Small intestine (tissue), 7 donors: ENCODE measurements around the gene LARP7. TPM values are rescaled to one million over a fixed set of nuclear protein-coding genes. Genes with fewer than 3 reads are reported as not detected.

Experiments used
- DNase-seq, 2 donors: peaks; one replicate each; pipeline versions ENCODE4 v3.0.0 to v3.0.0-alpha.2; 2013
- FAIRE-seq: peaks from 2 replicates; lab custom pipeline; 2012; peaks lifted over from hg19 to GRCh38; lab: Jason Lieb, UNC
- H3K27ac ChIP-seq, 3 donors: one replicate each; pipeline ENCODE4 v1.5.1; 2013; ENCODE audit warnings: low read length in 2 of 3, mild to moderate bottlenecking in 2 of 3, control low read depth in 1 of 3, inconsistent platforms in 1 of 3, low read depth in 1 of 3, moderate library complexity in 1 of 3
- H3K27me3 ChIP-seq, 3 donors: one replicate each; pipeline ENCODE4 v1.6.1; 2013; ENCODE audit warnings: low read length in 3 of 3, inconsistent platforms in 1 of 3; ENCODE audit not compliant: control insufficient read depth in 3 of 3, insufficient read depth in 3 of 3
- H3K36me3 ChIP-seq, 3 donors: one replicate each; pipeline ENCODE4 v1.6.1; 2013; ENCODE audit warnings: low read length in 3 of 3, inconsistent platforms in 1 of 3, low read depth in 1 of 3, mild to moderate bottlenecking in 1 of 3, moderate library complexity in 1 of 3; ENCODE audit not compliant: control insufficient read depth in 3 of 3, insufficient read depth in 2 of 3
- H3K4me1 ChIP-seq, 3 donors: one replicate each; pipeline ENCODE4 v1.6.1; 2013; ENCODE audit warnings: low read length in 2 of 3, inconsistent platforms in 1 of 3, low read depth in 1 of 3, mild to moderate bottlenecking in 1 of 3, moderate library complexity in 1 of 3; ENCODE audit not compliant: control insufficient read depth in 3 of 3, insufficient read depth in 2 of 3
- H3K4me3 ChIP-seq, 3 donors: one replicate each; pipeline ENCODE4 v1.5.1; 2013; ENCODE audit warnings: low read length in 3 of 3, control low read depth in 1 of 3, inconsistent platforms in 1 of 3, low read depth in 1 of 3, mild to moderate bottlenecking in 1 of 3, moderate library complexity in 1 of 3
- H3K9me3 ChIP-seq, 2 donors: one replicate each; pipeline ENCODE4 v1.6.1; 2013; ENCODE audit warnings: low read depth in 1 of 2, low read length in 1 of 2; ENCODE audit not compliant: control insufficient read depth in 2 of 2, insufficient read depth in 1 of 2
- WGBS, 3 donors: extraction: QIAGEN DNeasy Blood & Tissue Kit; methylation state at CpG; one replicate each; pipeline ENCODE4 v1.1.7; 2013; 5-methylcytosine and 5-hydroxymethylcytosine counted together
- polyA plus RNA-seq, 4 donors: library from polyadenylated mRNA; stranded (reverse) in 3 of 4; unstranded in 1 of 4; fragments of 200-250 nt in 3 of 4; fragments of 120-200 nt in 1 of 4; gene quantifications; one replicate each; pipeline versions ENCODE4 v1.2.1 to v1.2.3, GENCODE V29; 2013
- donor health status: healthy with polysubstance abuse.
- donor health status: control.
- donor health status: control.
- donor health status: Bipolar disorder and iron deficiency.
- donor health status: healthy.

Gene LARP7
- polyA plus RNA-seq, 4 donors: 38.7 to 68.1 (median 62.2) TPM

DNA sequence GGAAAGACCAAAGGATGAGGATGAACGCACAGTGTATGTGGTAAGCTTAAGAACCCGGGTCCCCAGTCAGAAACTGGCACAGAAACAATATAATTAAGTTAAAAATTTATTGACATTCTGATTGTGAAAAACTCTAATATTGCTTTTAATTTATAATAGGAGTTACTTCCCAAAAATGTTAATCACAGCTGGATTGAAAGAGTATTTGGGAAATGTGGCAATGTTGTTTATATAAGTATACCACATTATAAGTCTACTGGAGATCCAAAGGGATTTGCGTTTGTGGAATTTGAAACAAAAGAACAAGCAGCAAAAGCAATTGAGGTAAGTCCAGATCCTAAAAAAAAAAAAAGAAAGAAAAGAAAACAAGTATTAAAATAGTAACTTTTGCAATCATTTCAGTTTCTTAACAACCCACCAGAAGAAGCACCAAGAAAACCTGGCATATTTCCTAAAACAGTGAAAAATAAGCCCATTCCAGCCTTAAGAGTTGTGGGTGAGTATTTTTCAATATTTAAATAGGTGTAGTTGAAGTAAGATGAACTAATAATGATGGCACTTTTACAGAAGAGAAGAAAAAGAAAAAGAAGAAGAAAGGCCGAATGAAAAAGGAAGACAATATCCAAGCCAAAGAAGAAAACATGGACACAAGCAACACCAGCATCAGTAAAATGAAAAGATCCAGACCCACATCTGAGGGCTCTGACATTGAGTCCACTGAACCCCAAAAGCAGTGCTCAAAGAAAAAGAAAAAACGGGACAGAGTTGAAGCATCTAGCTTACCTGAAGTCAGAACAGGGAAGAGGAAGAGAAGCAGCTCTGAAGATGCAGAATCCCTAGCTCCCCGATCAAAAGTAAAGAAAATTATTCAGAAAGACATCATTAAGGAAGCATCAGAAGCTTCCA, 9.9 kb downstream of the LARP7 start:
- H3K36me3 ChIP-seq: peaks cover 2 to 20% (median 10%) of the 10 kb centered on the region in 3 donors
- FAIRE-seq (peak; percentile 68), DNase-seq (no peak)
- no peaks in the 10 kb centered on the region for H3K9me3 ChIP-seq
- H3K4me1 ChIP-seq: no peaks in the 10 kb centered on the region
- no peaks in the 10 kb centered on the region for H3K27me3 ChIP-seq
- H3K27ac ChIP-seq: no peak overlapping the region
- no peak overlapping the region for H3K4me3 ChIP-seq
- WGBS, 3 donors: 75 to 86% (median 85%) methylated on average over 6 of the region's 6 CpGs

DNA sequence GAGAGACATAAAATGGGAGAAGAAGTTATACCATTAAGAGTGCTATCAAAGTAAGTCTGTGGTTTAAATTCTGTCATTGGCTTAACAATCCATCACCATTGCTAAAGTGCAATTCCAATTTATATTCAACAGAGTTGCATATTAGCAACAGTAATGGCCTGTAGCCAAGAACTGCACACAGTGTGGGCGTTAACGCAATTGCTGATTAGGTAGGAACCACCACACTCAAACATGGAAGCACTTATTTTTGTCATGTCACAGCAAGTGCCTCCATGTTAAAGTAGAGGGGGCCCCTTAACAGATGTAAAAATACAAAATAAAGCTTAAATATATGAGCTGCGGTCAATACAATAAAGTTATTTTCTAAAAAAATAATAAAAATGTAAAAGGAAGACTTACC, 10.8 kb downstream of the LARP7 start:
- H3K4me1 ChIP-seq: no peaks in the 10 kb centered on the region
- 60 to 89% (median 60%) methylated on average over 3 of the region's 3 CpGs for WGBS, 3 donors
- FAIRE-seq (no peak), DNase-seq (no peak)
- H3K9me3 ChIP-seq: no peaks in the 10 kb centered on the region
- no peaks in the 10 kb centered on the region for H3K27me3 ChIP-seq
- H3K36me3 ChIP-seq: peaks cover 2 to 15% (median 10%) of the 10 kb centered on the region in 3 donors
- no peak overlapping the region for H3K27ac ChIP-seq
- no peak overlapping the region for H3K4me3 ChIP-seq

DNA sequence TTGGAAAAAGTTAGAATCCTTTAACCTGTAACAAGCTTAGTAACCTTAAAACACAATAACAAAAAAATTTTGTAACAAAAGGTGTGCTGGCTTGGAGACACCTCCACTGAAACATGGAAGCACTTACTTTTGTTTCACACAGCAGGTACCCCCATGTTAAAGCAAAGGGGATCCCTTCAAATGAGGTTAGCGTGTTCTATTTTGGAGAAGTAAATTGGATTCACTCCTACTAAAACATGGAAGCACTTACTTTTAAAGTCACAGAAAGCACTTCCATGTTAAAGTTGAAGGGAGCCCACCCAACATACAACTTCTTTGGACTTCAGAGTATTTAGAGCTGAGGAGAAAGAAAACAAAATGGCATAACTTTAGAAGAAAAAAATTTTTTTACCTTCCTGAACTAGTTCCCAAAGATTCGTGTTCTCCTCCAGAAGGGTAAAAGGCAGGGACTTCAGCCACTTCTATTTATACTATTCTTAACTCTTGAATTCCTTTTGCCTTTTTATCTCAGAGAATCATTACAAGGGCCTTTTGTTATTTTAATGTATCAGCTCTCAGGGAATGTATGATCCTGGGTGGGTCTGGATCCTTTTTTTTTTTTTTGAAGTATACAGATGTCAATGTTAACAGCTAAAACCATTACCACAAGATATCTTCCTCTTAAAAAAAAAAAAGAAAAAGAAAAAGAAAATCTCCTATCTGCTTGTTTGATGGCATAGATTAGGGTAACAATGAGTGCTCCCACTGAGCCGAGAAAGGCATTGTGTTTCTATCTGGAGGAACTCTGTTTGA, 11.5 kb downstream of the LARP7 start:
- H3K36me3 ChIP-seq: peaks cover 3 to 15% (median 14%) of the 10 kb centered on the region in 3 donors
- WGBS, 3 donors: 78 to 86% (median 83%) methylated on average over 3 of the region's 3 CpGs
- H3K27ac ChIP-seq: no peak overlapping the region
- H3K4me3 ChIP-seq: no peak overlapping the region
- H3K9me3 ChIP-seq: no peaks in the 10 kb centered on the region
- DNase-seq (no peak), FAIRE-seq (no peak)
- H3K4me1 ChIP-seq: no peaks in the 10 kb centered on the region
- H3K27me3 ChIP-seq: no peaks in the 10 kb centered on the region

DNA sequence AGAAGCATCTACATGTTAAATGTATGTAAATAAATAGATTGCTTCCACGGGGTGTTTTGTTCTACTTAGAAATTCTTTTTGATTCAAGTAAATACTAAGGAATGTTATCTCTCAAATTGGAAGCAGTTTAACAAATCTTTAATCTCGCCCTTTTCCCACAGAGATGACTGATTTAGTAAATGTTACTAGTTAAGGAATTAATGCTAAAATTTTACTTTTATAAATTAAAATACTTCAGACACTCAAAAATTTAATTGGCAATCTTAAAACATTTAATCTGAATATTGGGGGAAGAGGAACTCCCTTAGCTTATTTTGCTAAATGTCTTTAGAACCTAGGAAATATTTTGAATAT, 12.1 kb downstream of the LARP7 start:
- H3K36me3 ChIP-seq: peaks cover 6 to 18% (median 17%) of the 10 kb centered on the region in 3 donors
- no peak overlapping the region for H3K27ac ChIP-seq
- no peaks in the 10 kb centered on the region for H3K4me1 ChIP-seq
- WGBS, 3 donors: 59 to 73% (median 60%) methylated on average over 2 of the region's 2 CpGs
- DNase-seq (no peak), FAIRE-seq (no peak)
- H3K9me3 ChIP-seq: no peaks in the 10 kb centered on the region
- H3K27me3 ChIP-seq: no peaks in the 10 kb centered on the region
- no peak overlapping the region for H3K4me3 ChIP-seq

DNA sequence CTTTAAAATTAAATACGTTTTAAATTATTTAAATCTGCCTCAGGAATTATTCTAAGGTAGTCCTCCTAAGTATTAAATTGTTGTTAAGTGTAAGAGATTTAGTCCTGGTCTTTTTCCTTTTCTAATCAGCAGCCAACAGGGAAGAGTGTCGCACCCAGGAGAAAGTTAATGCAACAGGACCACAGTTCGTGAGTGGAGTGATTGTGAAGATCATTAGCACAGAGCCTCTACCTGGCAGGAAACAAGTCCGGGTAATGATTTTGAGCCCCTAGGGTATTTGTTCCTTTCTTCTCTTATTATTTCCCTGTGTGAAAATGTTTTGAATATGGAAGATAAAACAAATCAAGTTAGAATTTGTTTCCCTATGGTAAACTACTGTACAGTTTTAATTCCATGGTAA, 13.4 kb downstream of the LARP7 start:
- H3K4me1 ChIP-seq: no peaks in the 10 kb centered on the region
- 71 to 88% (median 87%) methylated on average over 4 of the region's 4 CpGs for WGBS, 3 donors
- H3K27me3 ChIP-seq: no peaks in the 10 kb centered on the region
- H3K27ac ChIP-seq: no peak overlapping the region
- FAIRE-seq: no peak
- H3K4me3 ChIP-seq: no peak overlapping the region
- peaks cover 6 to 22% (median 16%) of the 10 kb centered on the region in 3 donors for H3K36me3 ChIP-seq
- H3K9me3 ChIP-seq: no peaks in the 10 kb centered on the region
- no peak for DNase-seq

DNA sequence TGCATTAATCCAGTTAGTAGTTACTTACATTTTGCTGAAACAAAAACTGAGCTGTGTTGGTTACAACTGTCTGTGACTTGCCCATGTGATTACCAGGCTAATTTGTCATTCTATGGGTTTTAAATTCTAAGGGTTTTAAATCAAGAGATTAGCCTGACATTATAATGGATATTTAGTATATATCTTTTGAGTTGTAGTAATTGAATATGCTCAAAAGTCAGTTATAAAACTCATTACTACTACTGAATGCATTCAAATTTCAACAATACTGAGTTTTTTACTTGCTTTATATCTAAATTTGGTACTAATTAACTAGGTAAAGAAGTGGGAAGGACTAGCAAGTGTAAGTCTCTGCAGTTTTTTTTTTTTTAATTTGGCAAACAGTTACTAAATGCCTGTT, 14.7 kb downstream of the LARP7 start:
- Histone ChIP-seq H3K27me3 (no peaks in the 10 kb centered on the region), H3K36me3 (peaks cover 6 to 21% (median 13%) of the 10 kb centered on the region in 3 donors), H3K9me3 (no peaks in the 10 kb centered on the region), H3K4me3 (no peak overlapping the region), H3K27ac (no peak overlapping the region), H3K4me1 (no peaks in the 10 kb centered on the region)
- FAIRE-seq (no peak), DNase-seq (no peak)

DNA sequence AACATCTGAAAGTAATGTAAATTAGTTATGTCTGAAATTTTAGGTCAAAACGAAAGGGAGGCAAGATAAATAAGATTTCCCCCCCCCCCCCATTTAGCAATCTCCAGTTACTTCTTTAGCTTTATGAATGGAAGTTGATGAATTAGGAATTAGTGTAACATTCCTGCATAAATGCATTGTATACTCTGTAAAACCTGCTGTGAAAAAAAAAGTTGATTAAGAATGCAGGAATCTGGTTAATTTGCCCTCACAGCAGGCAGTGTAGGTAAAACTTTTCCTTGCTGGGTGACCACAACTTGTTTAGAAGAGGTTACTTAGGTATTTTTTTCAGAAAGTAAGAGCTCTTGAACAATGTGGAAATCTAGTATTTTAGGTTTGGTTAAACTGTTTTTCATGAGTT, 15.3 kb downstream of the LARP7 start:
- no peak overlapping the region for H3K27ac ChIP-seq
- WGBS, 3 donors: 50 to 64% (median 54%) methylated on average over 1 of the region's 1 CpG
- H3K27me3 ChIP-seq: no peaks in the 10 kb centered on the region
- DNase-seq (no peak), FAIRE-seq (no peak)
- no peak overlapping the region for H3K4me3 ChIP-seq
- no peaks in the 10 kb centered on the region for H3K4me1 ChIP-seq
- peaks cover 6 to 21% (median 13%) of the 10 kb centered on the region in 3 donors for H3K36me3 ChIP-seq
- no peaks in the 10 kb centered on the region for H3K9me3 ChIP-seq

DNA sequence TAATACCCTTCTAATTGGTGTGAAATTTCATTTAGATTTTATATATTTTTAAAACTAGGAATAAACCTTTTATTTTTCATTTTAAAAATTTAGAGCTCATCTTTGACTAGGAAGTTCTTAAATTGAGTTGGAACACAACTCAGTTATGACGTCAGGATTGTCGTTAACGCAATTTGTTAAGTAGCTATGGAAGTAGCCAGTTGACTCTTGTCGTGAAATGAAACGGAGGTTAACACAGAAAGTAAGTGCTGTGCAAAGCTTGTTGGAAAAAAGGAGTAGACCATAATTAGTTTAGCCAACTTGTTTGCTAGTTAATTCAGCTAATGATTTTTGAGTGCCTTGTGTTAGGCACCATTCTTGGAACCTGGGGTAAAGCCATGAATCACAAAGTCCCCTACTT, 18.3 kb downstream of the LARP7 start:
- Histone ChIP-seq H3K36me3 (peaks cover 4 to 18% (median 15%) of the 10 kb centered on the region in 3 donors), H3K27ac (no peak overlapping the region), H3K4me1 (no peaks in the 10 kb centered on the region), H3K27me3 (no peaks in the 10 kb centered on the region), H3K4me3 (no peak overlapping the region), H3K9me3 (no peaks in the 10 kb centered on the region)
- peak; percentile 15 for FAIRE-seq
- no peak for DNase-seq
- 82 to 96% (median 93%) methylated on average over 5 of the region's 5 CpGs for WGBS, 3 donors
